Heart left ventricle (tissue), 13 donors: Measurements from ENCODE around the gene CHRDL2.

Experiments used
- CTCF ChIP-seq, 12 donors: fragments of 200-600 bp; sonication (generic) in 4 of 12; IDR thresholded peaks; one replicate each; pipeline versions ENCODE4 v1.5.0 to v1.8.0; 2018 to 2022; ENCODE audit warnings: antibody characterized with exemption in 12 of 12, mild to moderate bottlenecking in 5 of 12
- POLR2A ChIP-seq, 2 donors: fragments of 450-650 bp; IDR thresholded peaks; one replicate each; pipeline ENCODE4 v1.6.1; 2017; ENCODE audit warnings: antibody characterized with exemption in 2 of 2, mild to moderate bottlenecking in 2 of 2, moderate library complexity in 2 of 2
- donor health status: ischemic (EF 13 %, LVEDD 7.1; RV severe dilation, severe dysfunction).
- donor health status: DM: no; HTN: yes; CAD: no.
- donor health status: DM: no; HTN: no; CAD: no.
- donor health status: ischemic (EF 25% LVEDD 6.9; RV normal size, moderate dysfunction).
- donor health status: ischemic (EF 25% LVEDD 5.7; RV mildly dilated, moderate dysfunction).
- donor health status: ischemic (EF 35%, LVEDD 5.7; RV mildly dilated, moderate dysfunction).
- donor health status: nonischemic (EF 11% LVEDD 7.7; RV severe dilation, severe dysfunction).
- donor health status: DM: yes; HTN: yes; CAD: no.
- donor health status: PGD.
- donor health status: ischemic (EF 29% LVEDD 5.4; RV normal size, mild dysfunction).
- donor health status: nonischemic (EF 23%, LVEDD 6.1; RV moderate dilation, normal function).

- TF ChIP-seq CTCF (IDR thresholded peaks at IDR 0.05) (no peak), POLR2A (IDR thresholded peaks at IDR 0.05) (no peak)
These were observed 10.8 kb upstream of the CHRDL2 start for GRCh38 chr11:74742070-74742469.
